ENCODE measurements around the gene MTUS2.

MTUS2 gene

DNA sequence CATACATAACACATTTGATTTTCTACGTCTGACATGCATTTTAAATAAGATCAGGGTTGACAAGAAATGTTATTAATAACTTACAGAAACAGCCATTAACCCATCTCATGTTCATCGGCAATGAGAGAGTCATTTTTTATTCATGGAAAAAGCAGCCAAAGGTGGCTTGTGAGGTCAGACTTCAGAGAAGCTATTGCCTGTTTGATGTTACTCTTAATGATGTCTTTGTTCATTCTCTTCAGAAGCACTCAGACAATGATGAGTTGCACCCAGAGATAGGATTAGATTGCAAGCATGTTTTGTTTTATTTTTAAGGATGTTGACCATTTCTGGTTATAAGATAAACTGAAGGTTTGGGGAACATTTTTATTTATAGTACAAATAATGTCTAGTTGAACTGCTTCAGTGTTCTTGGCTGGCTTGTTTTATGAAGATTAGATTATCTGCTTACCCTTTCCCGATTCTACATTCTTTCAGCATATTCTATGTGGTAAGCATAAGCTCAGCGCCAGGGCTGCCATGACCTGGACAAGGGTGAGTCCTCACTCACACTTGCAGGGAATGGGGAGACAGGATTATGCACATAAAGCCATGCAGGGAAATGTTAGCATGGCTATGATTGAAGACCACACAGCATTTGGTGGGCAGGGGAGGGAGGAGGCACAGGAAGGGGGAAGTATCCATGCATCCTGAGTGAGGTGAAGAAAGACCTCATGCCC lies 288.1 kb downstream of the MTUS2 start:
- no peak for DNase-seq (ENCODE audit: low read depth in 3 of 3)

DNA sequence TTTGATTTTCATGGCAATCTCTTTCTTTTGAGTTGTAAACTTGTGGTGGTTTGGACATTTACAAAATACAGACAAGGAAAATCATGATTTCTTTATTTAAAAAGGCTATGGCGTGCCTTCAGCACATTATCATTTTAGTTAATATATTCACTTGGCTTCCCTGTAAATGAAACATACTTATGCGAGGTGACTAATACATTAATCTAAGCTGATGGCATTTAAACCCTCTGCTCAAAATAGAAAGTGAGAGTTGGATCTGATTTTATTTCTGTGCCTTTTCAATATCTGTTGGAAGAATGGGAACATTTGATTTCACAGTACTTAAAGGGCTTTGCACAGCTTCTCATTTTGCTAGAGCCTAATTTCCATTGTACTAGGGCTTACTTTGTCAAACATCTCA lies 289.8 kb downstream of the MTUS2 start:
- DNase-seq (ENCODE audit: low read depth in 3 of 3): no peak

DNA sequence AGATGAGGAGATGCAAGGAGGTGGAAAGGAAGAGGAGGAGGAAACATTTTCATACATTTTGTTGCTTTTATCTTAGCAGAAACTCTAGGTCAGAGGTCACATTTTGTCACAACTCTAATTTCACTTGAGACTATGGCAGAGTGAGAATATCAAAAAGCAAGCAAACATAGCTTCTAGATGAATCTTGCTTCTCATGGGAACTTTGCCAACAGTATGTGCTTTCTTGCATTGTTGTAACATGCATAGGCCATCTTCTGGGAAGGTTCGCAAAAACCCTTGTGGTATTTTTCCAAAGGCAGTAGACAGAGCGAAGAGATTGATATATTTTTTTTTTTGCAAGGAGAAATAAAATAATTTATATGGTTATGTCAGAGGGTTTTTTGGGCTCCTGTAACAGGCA lies 291.3 kb downstream of the MTUS2 start:
- DNase-seq (ENCODE audit: low read depth in 3 of 3): no peak

DNA sequence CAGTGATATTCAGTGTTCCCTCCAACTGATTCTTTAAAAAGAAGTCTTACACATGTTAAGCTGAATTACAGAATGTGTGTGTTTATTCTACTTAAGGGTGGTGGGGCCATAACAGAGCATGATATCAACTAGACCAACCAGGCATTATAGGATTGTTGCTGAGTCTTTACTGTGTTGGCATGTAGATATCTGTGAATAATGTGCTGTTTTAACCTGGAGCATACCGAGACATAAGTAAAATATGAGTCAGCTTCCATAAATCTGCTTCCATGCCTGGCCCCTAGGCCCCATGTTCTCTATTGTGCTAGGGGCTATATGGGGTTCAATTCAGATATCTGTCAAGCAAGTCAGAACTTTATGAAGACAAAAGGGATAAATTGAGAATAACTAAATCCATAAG lies 295.7 kb downstream of the MTUS2 start:
- DNase-seq (ENCODE audit: low read depth in 3 of 3): no peak

DNA sequence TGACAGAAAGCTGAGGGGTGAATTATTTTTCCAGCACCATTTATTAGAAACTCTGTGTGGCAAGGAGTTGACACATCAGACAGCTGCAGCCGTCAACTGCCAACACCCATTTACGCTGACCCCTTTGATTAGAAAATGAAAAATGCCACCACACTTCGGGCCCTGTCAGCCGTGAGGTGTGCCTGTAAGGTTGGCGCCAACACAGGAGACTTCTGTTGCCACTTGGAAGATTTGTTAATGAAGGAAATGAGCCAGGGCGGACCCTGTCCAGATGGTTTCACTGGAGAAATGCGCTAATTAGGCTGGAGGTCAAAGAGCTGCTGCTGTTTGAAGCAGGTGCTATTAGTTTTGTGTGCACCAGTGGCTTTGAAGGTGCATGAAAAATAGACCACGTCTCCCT lies 297.5 kb downstream of the MTUS2 start:
- no peak for DNase-seq (ENCODE audit: low read depth in 3 of 3)

DNA sequence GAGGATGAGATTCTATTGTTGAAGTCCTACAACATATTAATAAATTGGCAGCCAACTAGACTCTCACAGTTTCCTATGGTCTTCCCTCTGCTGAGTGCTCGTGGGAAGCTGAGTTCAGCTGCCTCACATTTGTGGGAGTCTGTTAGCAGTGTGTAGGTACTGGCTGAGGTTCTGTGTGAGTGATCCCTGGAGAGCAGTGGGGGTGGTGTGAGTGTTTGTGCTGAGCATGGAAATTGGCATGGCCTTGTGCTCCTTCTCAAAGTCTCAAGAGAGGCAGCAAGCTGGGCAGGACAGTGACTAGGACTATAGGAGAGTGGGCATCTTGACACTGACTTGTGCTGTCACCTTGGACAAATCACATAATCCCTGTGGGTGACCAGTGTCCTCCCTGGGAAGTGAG lies 298.3 kb downstream of the MTUS2 start:
- no peak for DNase-seq (ENCODE audit: low read depth in 3 of 3)

DNA sequence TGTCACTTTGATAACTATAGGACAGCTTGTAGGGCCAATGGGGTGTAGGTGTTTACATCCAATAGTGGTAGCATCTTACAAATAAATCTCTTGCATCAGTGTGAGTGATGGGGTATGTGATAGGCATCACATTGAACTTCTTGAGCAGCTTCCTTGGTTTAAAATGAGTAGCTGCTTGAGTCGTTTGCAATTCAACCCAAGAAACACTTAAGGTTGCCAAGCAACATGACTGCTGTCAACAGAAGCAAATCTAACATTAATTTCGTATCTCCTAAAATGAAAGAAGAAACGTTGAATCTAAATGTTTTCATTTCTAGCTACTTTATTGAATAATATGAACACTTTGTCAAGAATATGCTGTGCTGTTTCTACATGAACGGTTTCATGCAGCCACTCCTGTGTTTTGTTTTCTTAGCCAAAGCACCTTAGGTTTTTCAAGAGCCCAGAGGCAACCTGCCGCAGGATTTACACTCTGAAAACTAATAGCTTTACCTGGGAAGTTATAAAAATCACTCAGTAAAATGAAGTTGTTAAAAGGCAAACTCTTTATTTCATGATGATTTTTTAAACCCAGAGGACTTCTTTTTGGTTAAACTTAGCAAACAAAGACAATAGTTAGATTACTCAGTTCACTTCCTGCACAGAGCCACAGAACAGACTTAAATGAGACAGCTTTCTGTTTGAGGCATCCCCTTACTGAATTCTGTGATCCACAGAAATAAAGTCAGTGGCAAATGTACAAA lies 305.2 kb downstream of the MTUS2 start:
- no peak for DNase-seq (ENCODE audit: low read depth in 3 of 3)

DNA sequence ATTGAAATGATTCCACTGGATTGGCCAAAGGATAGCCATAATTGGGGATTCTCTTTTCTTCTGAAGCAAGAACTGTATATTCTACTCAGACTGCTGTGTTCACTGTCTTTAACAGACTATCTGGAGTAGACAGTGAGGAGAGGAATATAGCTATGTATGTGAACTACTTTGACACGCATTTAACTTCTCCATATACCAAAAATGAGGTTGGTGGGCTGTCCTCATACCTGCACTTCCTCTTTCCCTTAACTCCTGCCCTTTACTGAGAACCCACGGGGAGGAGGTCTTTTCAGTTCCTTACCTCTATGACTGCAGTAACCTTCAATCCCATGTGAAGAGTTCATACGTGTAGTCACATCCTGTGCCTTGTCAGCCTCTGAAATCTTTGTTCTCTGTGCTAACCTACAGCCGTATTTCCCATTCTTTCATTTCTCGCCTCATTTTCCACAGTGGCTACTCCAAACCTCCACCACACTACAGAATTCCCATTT lies 305.8 kb downstream of the MTUS2 start:
- DNase-seq (ENCODE audit: low read depth in 3 of 3): no peak

DNA sequence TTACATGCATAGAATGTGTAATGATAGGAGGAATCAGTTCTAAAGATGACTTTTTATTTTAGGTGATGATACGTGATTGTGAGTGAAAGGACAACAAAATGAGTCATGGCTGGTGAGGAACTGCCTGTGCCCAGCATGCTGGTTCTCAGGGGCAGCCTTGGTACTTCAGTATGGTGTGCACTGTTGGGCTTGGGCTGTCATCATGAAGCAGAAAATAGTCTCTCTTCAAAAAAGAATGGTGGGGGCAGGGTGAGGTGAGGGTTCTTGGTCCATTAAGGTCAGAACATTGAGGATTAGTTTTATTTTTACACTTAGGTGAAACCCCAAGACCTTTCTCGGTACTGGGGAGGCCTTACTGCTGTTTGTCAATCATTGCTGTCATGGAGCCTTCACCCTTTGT lies 309.5 kb downstream of the MTUS2 start:
- DNase-seq (ENCODE audit: low read depth in 3 of 3): no peak

DNA sequence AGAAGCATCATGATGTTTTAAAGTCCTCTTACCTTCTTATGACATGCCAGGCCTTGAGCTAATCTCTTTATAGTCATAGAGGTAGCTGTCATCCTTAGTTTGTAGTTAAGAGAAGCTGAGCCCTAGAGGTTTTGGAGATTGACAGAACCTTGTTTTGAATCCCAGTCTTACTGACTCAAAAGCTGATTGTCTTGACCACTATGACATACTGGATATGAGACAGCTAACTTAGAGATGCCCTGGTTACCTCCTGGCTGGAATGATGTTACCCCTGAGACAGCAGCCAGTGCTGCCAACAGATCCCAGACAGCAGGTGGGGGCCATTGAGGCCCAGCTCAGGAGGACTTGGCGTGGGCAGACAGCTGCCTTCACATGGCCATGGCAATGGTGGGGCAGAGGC lies 311.0 kb downstream of the MTUS2 start:
- DNase-seq (ENCODE audit: low read depth in 3 of 3): no peak

DNA sequence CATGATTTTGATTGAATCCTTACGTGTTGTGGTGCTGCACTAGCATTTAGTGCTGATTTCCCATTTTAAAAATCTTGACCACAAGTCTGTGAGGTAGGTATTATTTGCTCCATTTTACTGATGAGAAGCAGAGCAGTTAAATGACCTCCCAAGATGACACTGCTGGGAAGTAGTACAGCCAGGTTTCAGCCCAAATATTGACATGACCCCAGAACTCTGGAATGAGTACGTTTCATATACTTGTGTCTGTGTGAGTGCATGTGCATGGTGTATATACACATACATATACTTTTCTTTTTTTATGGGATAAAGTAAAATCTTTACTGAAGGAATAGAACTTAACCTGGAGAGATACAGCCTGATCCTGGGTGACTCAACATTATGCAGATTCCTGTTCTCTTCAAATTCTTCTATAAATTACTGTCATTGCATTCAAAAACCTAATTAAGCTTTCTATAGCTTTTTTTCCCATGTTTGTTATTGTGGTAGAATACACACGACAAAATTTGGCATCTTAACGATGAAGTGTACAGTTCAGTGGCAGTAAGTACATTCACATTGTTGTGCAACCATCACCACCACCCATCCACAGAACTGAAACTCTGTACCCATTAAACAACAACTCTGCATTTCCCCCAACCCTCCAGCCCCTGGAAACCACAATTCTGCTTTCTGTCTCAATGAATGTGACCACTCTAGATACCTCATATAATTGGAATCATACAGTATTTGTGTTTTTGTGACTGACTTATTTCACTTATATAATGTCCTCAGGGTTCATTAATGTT lies 311.9 kb downstream of the MTUS2 start:
- DNase-seq (ENCODE audit: low read depth in 3 of 3): no peak

DNA sequence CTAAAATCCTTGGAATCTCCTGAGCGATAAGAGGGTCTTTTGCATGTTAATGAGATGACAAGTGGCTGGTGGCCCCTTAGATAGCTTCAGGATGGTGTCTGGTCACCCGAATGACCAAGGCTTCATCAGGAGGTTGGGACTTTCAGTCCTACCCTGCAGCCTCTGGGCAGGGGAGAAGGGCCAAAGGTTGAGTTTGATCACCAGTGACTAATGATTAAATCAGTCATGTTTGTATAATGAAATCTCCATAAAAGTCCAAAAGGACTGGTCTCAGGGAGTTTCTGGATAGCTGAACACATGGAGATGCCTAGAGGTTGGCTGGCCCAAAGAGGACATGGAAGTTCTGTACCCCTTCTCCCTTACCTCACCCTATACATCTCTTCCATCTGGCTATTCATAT lies 316.2 kb downstream of the MTUS2 start:
- no peak for DNase-seq (ENCODE audit: low read depth in 3 of 3)

DNA sequence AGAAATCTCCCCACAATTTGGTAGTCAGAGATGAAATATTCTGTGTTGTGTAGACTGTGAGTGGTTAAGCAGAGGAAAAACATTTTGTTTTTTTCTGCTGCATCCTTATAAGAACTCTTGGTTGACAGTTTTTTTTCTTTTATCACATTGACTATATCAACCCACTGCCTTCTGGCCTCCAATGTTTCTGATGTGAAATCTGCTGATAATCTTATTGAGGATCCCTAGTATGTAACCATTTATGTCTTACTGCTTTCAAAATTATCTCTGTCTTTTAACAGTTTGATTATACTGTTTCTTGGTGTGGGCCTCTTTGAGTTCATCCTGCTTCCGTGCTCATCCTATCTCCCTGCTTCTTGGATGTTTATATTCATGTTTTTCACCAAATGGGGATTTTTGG lies 316.9 kb downstream of the MTUS2 start:
- DNase-seq (ENCODE audit: low read depth in 3 of 3): no peak

DNA sequence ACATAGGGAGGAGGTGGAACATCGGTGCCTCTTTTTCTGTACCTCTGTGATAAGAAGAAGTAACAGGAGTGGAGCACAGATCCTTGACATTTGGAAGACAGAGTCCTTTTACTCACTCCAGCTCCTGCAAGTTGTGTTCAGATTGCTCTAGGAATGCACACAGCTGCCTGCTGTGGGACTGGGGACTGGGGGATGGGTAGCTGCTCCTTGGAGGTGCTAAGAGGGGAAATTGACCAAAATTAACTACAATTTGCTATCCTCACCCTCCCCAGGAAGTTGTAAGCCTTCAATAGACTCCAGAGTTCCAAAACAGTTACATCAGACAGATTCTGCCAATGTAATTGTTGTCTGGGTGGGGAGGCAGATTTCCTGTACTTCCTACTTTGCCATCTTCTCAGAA lies 317.9 kb downstream of the MTUS2 start:
- no peak for DNase-seq (ENCODE audit: low read depth in 3 of 3)

DNA sequence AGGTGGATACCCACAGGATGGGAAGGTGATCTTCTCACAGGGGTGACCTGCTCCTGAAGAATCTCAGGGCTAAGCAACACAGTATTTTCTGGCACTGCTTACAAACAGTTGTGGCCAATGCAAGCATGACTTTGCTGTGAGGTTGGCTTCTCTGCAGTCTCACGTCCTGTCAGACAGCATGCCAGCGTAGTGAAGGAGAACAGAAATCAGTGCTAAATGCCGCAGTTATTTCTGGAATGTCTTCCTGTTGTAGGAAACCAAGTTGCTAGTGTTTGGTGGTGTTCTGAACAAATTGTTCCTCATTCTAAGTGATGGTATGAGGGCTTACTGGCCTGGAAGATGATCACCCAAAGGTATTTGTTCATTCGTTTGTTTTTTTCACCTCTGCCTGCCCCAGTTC lies 320.1 kb downstream of the MTUS2 start:
- DNase-seq (ENCODE audit: low read depth in 3 of 3): no peak

DNA sequence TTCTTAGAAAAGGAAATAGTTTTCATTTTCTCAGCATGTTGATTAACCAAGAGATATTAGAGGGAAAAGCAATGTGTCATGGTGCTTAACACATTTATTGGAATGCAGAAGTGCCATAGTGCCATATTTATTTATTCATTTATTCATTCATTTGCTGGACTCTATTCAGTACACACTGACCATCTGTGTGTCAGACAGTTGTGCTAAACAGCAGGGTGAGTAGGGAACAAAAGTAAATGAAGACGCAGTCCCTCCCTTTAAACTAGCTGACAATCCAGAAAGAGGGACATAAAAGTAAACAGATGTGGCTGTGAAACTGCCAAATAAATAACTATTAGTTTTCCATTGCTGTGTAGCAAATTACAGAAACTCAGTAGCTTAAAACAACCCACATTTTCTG lies 323.7 kb downstream of the MTUS2 start:
- DNase-seq (ENCODE audit: low read depth in 3 of 3): no peak

DNA sequence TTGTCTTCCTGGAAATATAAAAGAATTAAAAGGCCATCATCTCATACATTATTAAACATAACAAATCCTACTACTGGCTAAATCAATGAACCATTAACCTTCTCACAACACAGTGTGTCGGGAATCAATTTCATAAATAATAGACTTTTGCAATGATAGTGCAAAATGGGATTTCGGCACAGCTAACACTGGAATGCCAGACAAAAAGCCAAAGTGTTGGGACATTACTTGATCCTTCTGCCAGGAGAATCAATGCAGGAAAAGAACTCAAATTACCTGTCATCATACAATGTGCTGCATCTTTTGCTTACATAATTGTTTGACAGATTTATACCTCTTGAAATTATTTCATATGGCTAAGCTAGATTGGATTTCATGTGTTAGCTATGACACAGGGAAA lies 334.3 kb downstream of the MTUS2 start:
- no peak for DNase-seq (ENCODE audit: low read depth in 3 of 3)

DNA sequence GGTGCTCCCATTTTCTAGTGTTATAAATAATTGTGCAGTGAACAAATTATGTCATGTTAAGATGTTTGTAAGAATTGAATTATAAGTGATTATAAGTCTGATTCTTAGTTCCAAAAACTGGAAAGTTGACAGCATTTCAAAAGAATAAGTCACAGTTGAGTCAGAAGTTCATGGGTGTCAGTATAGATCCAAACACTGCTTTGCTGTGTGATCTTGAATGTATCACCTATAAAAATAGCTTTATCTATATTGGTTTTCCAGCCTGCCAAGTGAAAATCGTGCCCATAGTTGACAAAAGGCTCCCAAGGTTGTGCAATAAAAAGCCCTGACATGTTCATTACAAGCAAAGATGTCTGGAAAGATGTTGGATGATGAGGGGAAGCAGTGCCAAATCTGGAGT lies 336.0 kb downstream of the MTUS2 start:
- no peak for DNase-seq (ENCODE audit: low read depth in 3 of 3)

DNA sequence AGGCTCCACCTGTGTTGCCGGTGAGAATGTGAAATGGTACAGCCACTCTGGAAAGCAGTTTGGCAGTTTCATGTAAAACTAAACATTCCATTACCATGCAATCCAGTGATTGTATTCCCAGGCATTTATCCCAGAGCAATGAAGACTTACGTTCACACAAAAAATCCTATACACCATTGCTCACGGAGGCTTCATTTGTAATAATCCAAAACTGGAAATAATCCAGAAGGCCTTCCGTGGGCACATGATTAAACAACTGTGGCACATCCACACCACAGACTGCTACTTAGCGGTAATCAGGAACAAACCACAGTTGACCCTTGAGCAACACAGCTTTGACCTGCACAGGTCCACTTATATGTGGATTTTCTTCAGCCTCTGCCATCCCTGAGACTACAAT lies 339.7 kb downstream of the MTUS2 start:
- DNase-seq (ENCODE audit: low read depth in 3 of 3): no peak

DNA sequence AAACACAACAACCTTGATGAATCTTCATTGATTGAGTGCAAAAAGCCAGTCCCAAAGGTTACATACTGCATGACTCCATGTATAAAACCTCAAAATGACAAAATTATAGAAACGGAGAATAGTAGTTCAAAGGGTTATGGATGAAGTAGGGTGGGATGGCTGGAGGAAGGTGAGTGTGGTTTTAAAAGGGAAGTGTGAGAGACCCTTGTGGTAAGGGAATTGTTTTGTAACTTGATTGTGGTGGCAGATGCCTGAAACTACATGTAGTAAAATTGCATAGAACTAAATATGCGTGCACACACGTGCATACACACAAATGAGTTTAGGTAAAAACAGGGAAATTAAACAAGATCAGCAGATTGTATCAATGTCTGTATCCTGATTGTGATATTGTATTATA lies 340.7 kb downstream of the MTUS2 start:
- DNase-seq (ENCODE audit: low read depth in 3 of 3): no peak

DNA sequence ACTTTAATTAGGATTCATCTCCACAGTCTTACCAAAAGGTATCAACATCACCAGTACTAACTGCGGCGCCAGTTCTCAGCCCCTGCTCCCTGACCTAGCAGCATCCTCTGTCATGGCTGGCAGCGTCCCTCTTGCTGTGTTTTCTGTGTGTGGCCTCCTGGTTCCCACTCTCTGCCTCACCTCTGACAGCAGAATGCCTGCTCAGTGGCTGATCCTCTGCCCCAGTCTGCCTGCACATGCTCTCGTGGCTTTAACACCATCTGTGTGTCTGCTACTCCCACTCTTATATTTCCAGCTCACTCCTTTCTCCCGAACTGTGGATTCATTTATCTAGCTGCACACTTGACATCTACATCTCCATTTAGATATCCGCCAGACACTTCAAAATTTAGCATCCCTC lies 341.5 kb downstream of the MTUS2 start:
- DNase-seq (ENCODE audit: low read depth in 3 of 3): no peak

DNA sequence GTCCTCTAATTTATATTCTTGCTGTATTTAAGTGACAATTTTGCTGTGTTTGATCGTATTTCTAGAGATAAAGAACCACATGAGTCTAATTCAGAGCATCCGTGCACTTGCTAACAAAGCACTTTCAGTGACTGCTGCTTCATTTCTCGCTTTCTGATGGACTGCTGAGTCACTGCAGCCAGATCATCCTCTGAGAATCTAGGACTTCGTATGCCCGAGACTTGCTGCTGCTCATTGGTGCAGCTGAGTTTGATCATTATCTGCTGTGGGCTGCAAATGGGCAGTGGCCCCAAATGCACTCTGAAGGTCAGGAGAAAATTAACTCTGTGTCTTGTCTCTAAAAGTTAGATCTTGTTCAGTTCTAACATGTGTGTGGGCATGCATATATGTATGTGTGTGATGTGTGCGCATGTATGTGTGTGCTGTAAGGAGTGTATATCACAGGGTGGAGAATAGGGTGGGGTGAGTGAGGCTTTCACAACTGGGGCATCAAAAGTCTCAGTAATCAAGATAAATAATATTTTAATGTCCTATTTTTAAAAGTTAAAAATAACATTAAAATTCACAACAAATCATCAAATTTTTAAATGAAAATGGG lies 342.6 kb downstream of the MTUS2 start:
- DNase-seq (ENCODE audit: low read depth in 3 of 3): no peak

All from stimulated activated CD4-positive, alpha-beta T cell treated with anti-CD3 and anti-CD28 coated beads, TNF-alpha, amount 100 ng/mL, for 24 hours (primary cell).